ENCODE data around the gene TATDN2. TPM values are rescaled to one million over a fixed set of nuclear protein-coding genes. Genes with fewer than 3 reads are reported as not detected.

TATDN2 gene
- total RNA-seq, 4 donors from 2014 or later, result 22.1 to 33.7 (median 26.3) TPM

- Histone ChIP-seq H3K4me3 (no peak overlapping the region), H3K27me3 (no peaks in the 10 kb centered on the region), H3K36me3 (peaks cover 49% of the 10 kb centered on the region), H3K27ac (no peak overlapping the region), H3K4me1 (peaks cover 20% of the 10 kb centered on the region), H3K9me3 (no peaks in the 10 kb centered on the region)
- 90% methylated on average over 8 of the region's 13 CpGs for WGBS
- peak in 1 of 2 donors; percentile 51 for DNase-seq (ENCODE audit: low spot score in 2 of 2)
- TF ChIP-seq POLR2A (IDR thresholded peaks at IDR 0.05), result no peak
- TF ChIP-seq, protein P1, sequence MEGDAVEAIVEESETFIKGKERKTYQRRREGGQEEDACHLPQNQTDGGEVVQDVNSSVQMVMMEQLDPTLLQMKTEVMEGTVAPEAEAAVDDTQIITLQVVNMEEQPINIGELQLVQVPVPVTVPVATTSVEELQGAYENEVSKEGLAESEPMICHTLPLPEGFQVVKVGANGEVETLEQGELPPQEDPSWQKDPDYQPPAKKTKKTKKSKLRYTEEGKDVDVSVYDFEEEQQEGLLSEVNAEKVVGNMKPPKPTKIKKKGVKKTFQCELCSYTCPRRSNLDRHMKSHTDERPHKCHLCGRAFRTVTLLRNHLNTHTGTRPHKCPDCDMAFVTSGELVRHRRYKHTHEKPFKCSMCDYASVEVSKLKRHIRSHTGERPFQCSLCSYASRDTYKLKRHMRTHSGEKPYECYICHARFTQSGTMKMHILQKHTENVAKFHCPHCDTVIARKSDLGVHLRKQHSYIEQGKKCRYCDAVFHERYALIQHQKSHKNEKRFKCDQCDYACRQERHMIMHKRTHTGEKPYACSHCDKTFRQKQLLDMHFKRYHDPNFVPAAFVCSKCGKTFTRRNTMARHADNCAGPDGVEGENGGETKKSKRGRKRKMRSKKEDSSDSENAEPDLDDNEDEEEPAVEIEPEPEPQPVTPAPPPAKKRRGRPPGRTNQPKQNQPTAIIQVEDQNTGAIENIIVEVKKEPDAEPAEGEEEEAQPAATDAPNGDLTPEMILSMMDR (IDR thresholded peaks at IDR 0.05), result no peak
- no peak for TF ChIP-seq EP300 (IDR thresholded peaks at IDR 0.05)
Observed at GRCh38 chr3:10279384-10280176, 31.3 kb downstream of the TATDN2 start.

- peaks cover 49% of the 10 kb centered on the region for H3K36me3 ChIP-seq
- no peak overlapping the region for H3K27ac ChIP-seq
Observed at GRCh38 chr3:10280177-10280529, 31.9 kb downstream of the TATDN2 start.

DNA sequence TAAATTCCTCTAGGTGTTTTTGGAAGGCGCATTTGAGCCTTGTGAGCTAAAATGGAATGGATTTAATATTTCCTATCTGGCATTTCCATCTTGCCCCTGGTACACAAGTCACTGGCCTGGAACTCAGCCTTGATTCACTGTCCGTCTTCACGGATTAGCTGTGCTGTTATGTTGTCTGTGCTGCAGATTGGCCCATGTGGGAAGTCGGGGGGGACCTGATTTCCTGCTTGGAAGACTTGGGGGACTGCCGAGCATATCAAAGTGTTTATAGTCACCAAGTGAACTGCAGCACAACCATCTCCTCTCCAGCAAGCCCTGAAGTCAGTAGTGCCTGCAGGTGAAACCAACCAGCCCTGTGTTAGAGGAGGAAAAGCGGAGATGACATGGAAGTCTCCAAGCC, 32.3 kb downstream of the TATDN2 start:
- no peaks in the 10 kb centered on the region for H3K27me3 ChIP-seq
- DNase-seq (ENCODE audit: low spot score in 2 of 2), result peak in 1 of 2 donors; percentile 4
- peaks cover 27% of the 10 kb centered on the region for H3K4me1 ChIP-seq
- peaks cover 49% of the 10 kb centered on the region for H3K36me3 ChIP-seq
- WGBS, result 85% methylated on average over 6 of the region's 6 CpGs
- TF ChIP-seq POLR2A (IDR thresholded peaks at IDR 0.05) (no peak), POLR2AphosphoS5 (IDR thresholded peaks at IDR 0.05) (no peak), EP300 (IDR thresholded peaks at IDR 0.05) (no peak)
- TF ChIP-seq, protein P1 (IDR thresholded peaks at IDR 0.05), result no peak
- no peak overlapping the region for H3K27ac ChIP-seq
- H3K9me3 ChIP-seq, result no peaks in the 10 kb centered on the region
- H3K4me3 ChIP-seq, result no peak overlapping the region

More at GRCh38 chr3:10280177-10280529, 31.9 kb downstream of the TATDN2 start:
- no peak for DNase-seq (ENCODE audit: low spot score in 2 of 2)
- Histone ChIP-seq H3K4me3 (no peak overlapping the region), H3K4me1 (peaks cover 22% of the 10 kb centered on the region), H3K27me3 (no peaks in the 10 kb centered on the region), H3K9me3 (no peaks in the 10 kb centered on the region)
- WGBS, result 91% methylated on average over 5 of the region's 5 CpGs
- TF ChIP-seq POLR2AphosphoS5 (IDR thresholded peaks at IDR 0.05) (no peak), EP300 (IDR thresholded peaks at IDR 0.05) (no peak), POLR2A (IDR thresholded peaks at IDR 0.05) (no peak)
- TF ChIP-seq, protein P1 (IDR thresholded peaks at IDR 0.05), result no peak

- peaks cover 40% of the 10 kb centered on the region for H3K4me1 ChIP-seq
- no peak overlapping the region for H3K4me3 ChIP-seq
- H3K36me3 ChIP-seq, result peaks cover 44% of the 10 kb centered on the region
- no peak overlapping the region for H3K27ac ChIP-seq
- no peaks in the 10 kb centered on the region for H3K9me3 ChIP-seq
- DNase-seq (ENCODE audit: low spot score in 2 of 2), result no peak
- WGBS, result 78% methylated on average over 5 of the region's 5 CpGs
- TF ChIP-seq EP300 (IDR thresholded peaks at IDR 0.05) (no peak), POLR2AphosphoS5 (IDR thresholded peaks at IDR 0.05) (no peak), POLR2A (IDR thresholded peaks at IDR 0.05) (no peak)
- TF ChIP-seq, protein P1 (IDR thresholded peaks at IDR 0.05), result no peak
- no peaks in the 10 kb centered on the region for H3K27me3 ChIP-seq
Observed at GRCh38 chr3:10281951-10282350, 33.7 kb downstream of the TATDN2 start.

GRCh38 chr3:10283638-10284037, 35.4 kb downstream of the TATDN2 start:
- no peak for DNase-seq (ENCODE audit: low spot score in 2 of 2)
- Histone ChIP-seq H3K4me3 (no peak overlapping the region), H3K27me3 (no peaks in the 10 kb centered on the region), H3K4me1 (peaks cover 45% of the 10 kb centered on the region), H3K27ac (no peak overlapping the region), H3K36me3 (peaks cover 29% of the 10 kb centered on the region), H3K9me3 (no peaks in the 10 kb centered on the region)
- TF ChIP-seq POLR2A (IDR thresholded peaks at IDR 0.05) (no peak), EP300 (IDR thresholded peaks at IDR 0.05) (no peak), POLR2AphosphoS5 (IDR thresholded peaks at IDR 0.05) (no peak)
- TF ChIP-seq, protein P1 (IDR thresholded peaks at IDR 0.05), result no peak
- 57% methylated on average over 5 of the region's 5 CpGs for WGBS
